Measurements from ENCODE around the gene EGFLAM.
A peak's percentile ranks its signal among the peaks of the same experiment; 100 is the strongest.

EGFLAM gene

GRCh38 chr5:38338455-38338854, 80.1 kb downstream of the EGFLAM start:
- H3K27me3 ChIP-seq: no peaks in the 10 kb centered on the region
- TF ChIP-seq Cebpa-rat (IDR thresholded peaks at IDR 0.05): no peak
- no peak overlapping the region for H3K9ac ChIP-seq
- no peak overlapping the region for H3K27ac ChIP-seq
- no peak overlapping the region for H3K4me2 ChIP-seq
- no peak overlapping the region for H3K4me3 ChIP-seq
- peaks cover 0 to 6% (median 0%) of the 10 kb centered on the region in 10 experiments; a peak in 3 of 20 replicates for H3K4me1 ChIP-seq
- H4K20me1 ChIP-seq: no peaks in the 10 kb centered on the region
- H3K36me3 ChIP-seq: no peaks in the 10 kb centered on the region
- no peaks in the 10 kb centered on the region for H3K9me3 ChIP-seq (replicated peaks in 1 of 11)

- H3K27ac ChIP-seq: no peak overlapping the region
- TF ChIP-seq Cebpa-rat (IDR thresholded peaks at IDR 0.05): no peak
- no peak overlapping the region for H3K9ac ChIP-seq
- H3K36me3 ChIP-seq: no peaks in the 10 kb centered on the region
- H3K4me1 ChIP-seq: peaks cover 0 to 6% (median 0%) of the 10 kb centered on the region in 10 experiments; a peak in 3 of 20 replicates
- H4K20me1 ChIP-seq: no peaks in the 10 kb centered on the region
- no peaks in the 10 kb centered on the region for H3K9me3 ChIP-seq (replicated peaks in 1 of 11)
- no peak overlapping the region for H3K4me2 ChIP-seq
- no peaks in the 10 kb centered on the region for H3K27me3 ChIP-seq
- H3K4me3 ChIP-seq: no peak overlapping the region
Measured at GRCh38 chr5:38339446-38339845, 81.1 kb downstream of the EGFLAM start.

- Histone ChIP-seq H3K9ac (no peak overlapping the region), H3K27me3 (no peaks in the 10 kb centered on the region), H4K20me1 (no peaks in the 10 kb centered on the region), H3K9me3 (replicated peaks in 1 of 11) (no peaks in the 10 kb centered on the region), H3K27ac (no peak overlapping the region), H3K4me3 (no peak overlapping the region), H3K4me1 (peaks cover 0 to 6% (median 0%) of the 10 kb centered on the region in 10 experiments; a peak in 3 of 20 replicates), H3K4me2 (peak overlapping the region in 1 of 11 experiments; percentile 40; a peak in 1 of 22 replicates), H3K36me3 (no peaks in the 10 kb centered on the region)
- no peak for TF ChIP-seq Cebpa-rat (IDR thresholded peaks at IDR 0.05)
Measured at GRCh38 chr5:38341056-38341455, 82.7 kb downstream of the EGFLAM start.

GRCh38 chr5:38341641-38342040, 83.3 kb downstream of the EGFLAM start:
- no peaks in the 10 kb centered on the region for H3K36me3 ChIP-seq
- no peak overlapping the region for H3K27ac ChIP-seq
- H4K20me1 ChIP-seq: no peaks in the 10 kb centered on the region
- H3K4me3 ChIP-seq: no peak overlapping the region
- H3K9ac ChIP-seq: no peak overlapping the region
- TF ChIP-seq Cebpa-rat (IDR thresholded peaks at IDR 0.05): no peak
- H3K4me2 ChIP-seq: no peak overlapping the region
- H3K4me1 ChIP-seq: peaks cover 0 to 6% (median 0%) of the 10 kb centered on the region in 10 experiments; a peak in 3 of 20 replicates
- no peaks in the 10 kb centered on the region for H3K9me3 ChIP-seq (replicated peaks in 1 of 11)
- no peaks in the 10 kb centered on the region for H3K27me3 ChIP-seq

DNA sequence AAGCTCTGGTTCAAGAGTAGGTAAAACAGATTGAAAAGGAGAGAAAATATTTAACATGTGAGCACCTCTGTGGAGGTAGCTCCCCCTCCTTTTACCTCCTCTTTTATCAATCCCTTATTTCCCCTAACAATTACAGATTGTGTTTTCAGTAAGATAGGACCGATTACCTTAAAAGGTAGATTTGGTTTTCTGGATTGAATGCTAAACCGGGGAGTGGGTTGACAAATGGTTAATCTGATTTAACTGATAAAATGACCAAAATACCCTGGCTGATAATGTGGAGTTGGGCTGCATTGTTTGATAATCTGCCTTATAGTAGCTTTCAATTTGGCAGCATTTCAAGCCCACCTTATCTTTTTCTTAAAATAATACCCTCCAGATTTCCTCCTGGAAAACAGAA, 83.9 kb downstream of the EGFLAM start:
- Histone ChIP-seq H3K36me3 (no peaks in the 10 kb centered on the region), H3K4me2 (no peak overlapping the region), H3K27me3 (no peaks in the 10 kb centered on the region), H3K27ac (no peak overlapping the region), H3K4me1 (peaks cover 0 to 6% (median 0%) of the 10 kb centered on the region in 10 experiments; a peak in 3 of 20 replicates), H3K4me3 (no peak overlapping the region), H4K20me1 (no peaks in the 10 kb centered on the region), H3K9me3 (replicated peaks in 1 of 11) (no peaks in the 10 kb centered on the region), H3K9ac (no peak overlapping the region)
- TF ChIP-seq Cebpa-rat (IDR thresholded peaks at IDR 0.05): no peak

- Histone ChIP-seq H3K9ac (no peak overlapping the region), H3K36me3 (no peaks in the 10 kb centered on the region), H3K27me3 (no peaks in the 10 kb centered on the region), H3K4me1 (peaks cover 0 to 6% (median 0%) of the 10 kb centered on the region in 10 experiments; a peak in 3 of 20 replicates), H3K9me3 (replicated peaks in 1 of 11) (no peaks in the 10 kb centered on the region), H4K20me1 (no peaks in the 10 kb centered on the region), H3K4me3 (no peak overlapping the region), H3K27ac (no peak overlapping the region), H3K4me2 (no peak overlapping the region)
- no peak for TF ChIP-seq Cebpa-rat (IDR thresholded peaks at IDR 0.05)
Measured at GRCh38 chr5:38344891-38345290, 86.5 kb downstream of the EGFLAM start.

DNA sequence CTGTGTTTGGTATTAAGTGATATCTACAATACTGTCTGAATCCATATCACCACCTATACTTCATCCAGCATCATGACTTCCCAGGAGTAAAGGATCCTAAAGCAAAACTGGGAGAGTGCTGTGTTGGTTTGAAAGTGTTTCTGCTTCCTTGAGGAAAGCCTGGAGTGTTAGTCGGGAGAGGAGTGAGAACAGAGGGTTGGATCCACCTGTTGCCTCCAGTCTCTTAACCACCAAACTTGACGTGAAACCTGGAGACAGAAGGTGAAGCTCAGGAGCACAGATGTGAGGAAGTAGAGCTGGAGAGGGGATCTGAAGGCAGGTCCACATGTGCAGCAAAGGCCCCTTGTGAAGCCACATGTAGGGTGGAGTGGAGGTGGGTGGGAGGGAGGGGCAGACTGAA, 88.2 kb downstream of the EGFLAM start:
- Histone ChIP-seq H3K4me2 (no peak overlapping the region), H3K9ac (no peak overlapping the region), H3K9me3 (replicated peaks in 1 of 11) (no peaks in the 10 kb centered on the region), H3K27me3 (no peaks in the 10 kb centered on the region), H4K20me1 (no peaks in the 10 kb centered on the region), H3K36me3 (no peaks in the 10 kb centered on the region), H3K4me1 (no peaks in the 10 kb centered on the region), H3K4me3 (no peak overlapping the region), H3K27ac (no peak overlapping the region)
- TF ChIP-seq Cebpa-rat (IDR thresholded peaks at IDR 0.05): no peak

GRCh38 chr5:38347040-38347763, 88.8 kb downstream of the EGFLAM start:
- no peak overlapping the region for H3K4me2 ChIP-seq
- no peaks in the 10 kb centered on the region for H3K27me3 ChIP-seq
- H4K20me1 ChIP-seq: no peaks in the 10 kb centered on the region

GRCh38 chr5:38347896-38348295, 89.5 kb downstream of the EGFLAM start:
- H3K4me2 ChIP-seq: no peak overlapping the region
- H3K27ac ChIP-seq: no peak overlapping the region
- no peak overlapping the region for H3K4me3 ChIP-seq
- no peaks in the 10 kb centered on the region for H3K9me3 ChIP-seq (replicated peaks in 1 of 11)
- H3K36me3 ChIP-seq: no peaks in the 10 kb centered on the region
- no peaks in the 10 kb centered on the region for H3K4me1 ChIP-seq
- no peak overlapping the region for H3K9ac ChIP-seq
- TF ChIP-seq Cebpa-rat (IDR thresholded peaks at IDR 0.05): no peak
- no peaks in the 10 kb centered on the region for H3K27me3 ChIP-seq
- H4K20me1 ChIP-seq: no peaks in the 10 kb centered on the region

More at GRCh38 chr5:38347040-38347763, 88.8 kb downstream of the EGFLAM start:
- no peaks in the 10 kb centered on the region for H3K9me3 ChIP-seq (replicated peaks in 1 of 11)
- H3K9ac ChIP-seq: no peak overlapping the region
- no peaks in the 10 kb centered on the region for H3K36me3 ChIP-seq
- H3K4me3 ChIP-seq: no peak overlapping the region
- no peaks in the 10 kb centered on the region for H3K4me1 ChIP-seq
- no peak for TF ChIP-seq Cebpa-rat (IDR thresholded peaks at IDR 0.05)
- no peak overlapping the region for H3K27ac ChIP-seq
